T-cell (primary cell): ENCODE results near the gene HRH1. TPM values are rescaled to one million over a fixed set of nuclear protein-coding genes. Genes with fewer than 3 reads are reported as not detected.

Experiments
- ATAC-seq, 4 experiments: fragments of 200-7000 bp in 3 of 4; fragments of 150-1000 bp in 1 of 4; cut with Tn5 transposase; replicated peaks in 1 of 4; 1 replicate in 3 of 4; 2 replicates in 1 of 4; pipeline ENCODE4 v1.10.0; 2021; ENCODE audit warnings: moderate library complexity in 3 of 4, mild to moderate bottlenecking in 2 of 4, moderate number of reproducible peaks in 1 of 4
- CTCF ChIA-PET, 2 donors: fragments of 300-600 bp; sonication (Branson Sonifier 250); formaldehyde crosslinking; loops; one replicate each; lab custom pipeline; 2022; ENCODE audit warnings: antibody characterized with exemption in 2 of 2; lab: Charles Lee
- POLR2A ChIA-PET, 2 donors: fragments of 300-600 bp; sonication (Branson Sonifier 250); formaldehyde crosslinking; loops; one replicate each; lab custom pipeline; 2022; ENCODE audit warnings: antibody characterized with exemption in 2 of 2; lab: Charles Lee
- DNase-seq, 35 experiments: peaks; one replicate each; pipeline versions ENCODE4 v3.0.0 to v3.0.0-alpha.2; 2013 to 2023
- H3K27ac ChIP-seq: one replicate; pipeline ENCODE4 v1.5.1; 2013; ENCODE audit warnings: low read length
- H3K27me3 ChIP-seq, 2 experiments: replicated peaks in 1 of 2; 1 replicate in 1 of 2; 2 replicates in 1 of 2; pipeline versions ENCODE4 v1.6.1 to v1.7.0; 2013; ENCODE audit warnings: low read length in 1 of 2, mixed read lengths in 1 of 2; ENCODE audit not compliant: control insufficient read depth in 2 of 2, insufficient read depth in 2 of 2; ENCODE audit errors: extremely low read depth in 1 of 2
- H3K36me3 ChIP-seq, 2 donors: 1 replicate in 1 of 2; 2 replicates in 1 of 2; pipeline versions ENCODE4 v1.6.1 to v1.7.0; 2013; ENCODE audit warnings: low read length in 1 of 2; ENCODE audit not compliant: control insufficient read depth in 2 of 2, insufficient read depth in 1 of 2; ENCODE audit errors: extremely low read depth in 1 of 2
- H3K4me1 ChIP-seq, 2 experiments: 1 replicate in 1 of 2; 2 replicates in 1 of 2; pipeline versions ENCODE4 v1.6.1 to v1.7.0; 2013; ENCODE audit warnings: low read length in 2 of 2, mixed read lengths in 1 of 2; ENCODE audit not compliant: insufficient read depth in 2 of 2, control insufficient read depth in 1 of 2; ENCODE audit errors: extremely low read depth in 1 of 2
- H3K4me3 ChIP-seq, 2 donors: 1 replicate in 1 of 2; 2 replicates in 1 of 2; pipeline versions ENCODE4 v1.5.1 to v1.7.0; 2013; ENCODE audit warnings: mild to moderate bottlenecking in 2 of 2, low read length in 1 of 2, moderate library complexity in 1 of 2; ENCODE audit not compliant: control insufficient read depth in 1 of 2; ENCODE audit errors: extremely low read depth in 1 of 2
- H3K9me3 ChIP-seq: 2 replicates; pipeline ENCODE4 v1.7.0; 2013
- H3K27ac Mint-ChIP-seq, 2 donors: one replicate each; pipeline ENCODE4 v1.8.0; 2020 to 2021; ENCODE audit warnings: mild to moderate bottlenecking in 2 of 2, mixed read lengths in 2 of 2
- H3K27me3 Mint-ChIP-seq, 2 donors: one replicate each; pipeline ENCODE4 v1.8.0; 2021 to 2022; ENCODE audit warnings: mixed read lengths in 2 of 2
- H3K36me3 Mint-ChIP-seq: one replicate; pipeline ENCODE4 v1.8.0; 2021; ENCODE audit warnings: mixed read lengths
- H3K4me1 Mint-ChIP-seq, 3 donors: one replicate each; pipeline ENCODE4 v1.8.0; 2020 to 2022; ENCODE audit warnings: mixed read lengths in 3 of 3, mild to moderate bottlenecking in 1 of 3
- H3K4me3 Mint-ChIP-seq, 3 donors: one replicate each; pipeline ENCODE4 v1.8.0; 2020 to 2022; ENCODE audit warnings: mild to moderate bottlenecking in 3 of 3, mixed read lengths in 3 of 3, moderate library complexity in 3 of 3
- H3K9me3 Mint-ChIP-seq, 3 donors: one replicate each; pipeline ENCODE4 v1.8.0; 2020 to 2022; ENCODE audit warnings: mixed read lengths in 3 of 3
- WGBS: methylation state at CpG from one replicate; pipeline ENCODE4 v1.1.5; 2013; ENCODE audit warnings: missing lambda C conversion rate; ENCODE audit not compliant: insufficient coverage; 5-methylcytosine and 5-hydroxymethylcytosine counted together
- total RNA-seq, 35 experiments: library from RNA in 6 of 35; stranded (reverse) in 6 of 35; fragments of 120-200 nt in 1 of 35; gene quantifications; one replicate each; pipeline versions ENCODE4 v1.2.1 to v1.2.4 and lab custom pipeline; 2013 to 2026

Gene HRH1
- total RNA-seq, 5 donors from 2014 or later (not counting 1 experiment from before 2014, with no cell fraction given) = 0.19 to 2.0 (median 0.46) TPM; not detected in 2

DNA sequence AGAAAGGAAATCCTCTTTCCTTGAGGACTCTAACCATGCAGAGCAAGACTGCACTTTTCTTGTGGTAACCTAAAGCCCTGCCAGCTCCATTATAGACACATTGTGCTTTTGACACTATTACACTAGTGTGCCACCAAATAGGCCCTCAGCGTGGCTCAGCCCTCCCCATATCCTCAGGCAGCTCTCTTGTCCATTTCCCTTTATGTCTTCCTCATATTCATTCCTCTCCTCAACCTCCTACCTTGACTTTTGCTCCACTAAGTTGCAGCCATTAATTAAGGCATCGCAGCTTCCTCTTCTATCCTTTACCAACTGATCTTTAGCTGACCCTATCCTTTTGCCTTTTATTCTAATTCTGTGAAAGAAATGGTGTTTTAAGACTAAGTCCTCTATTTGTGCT is 121.6 kb downstream of the HRH1 start:
- Mint-ChIP-seq H3K4me3 (no peak overlapping the region), H3K4me1 (peaks cover 57 to 64% (median 58%) of the 10 kb centered on the region in 3 donors), H3K27me3 (no peaks in the 10 kb centered on the region), H3K36me3 (peaks cover 45% of the 10 kb centered on the region), H3K27ac (no peak overlapping the region), H3K9me3 (peaks cover 0 to 9% (median 0%) of the 10 kb centered on the region in 3 donors)
- ChIA-PET CTCF (no interaction called here), POLR2A (interaction anchor here in 1 of 2 donors (0.6 kb wide), 1 partner anchor 50 kb away, joined by 3 read pairs; no protein-coding TSS in a partner anchor)
- ATAC-seq = no peak
- Histone ChIP-seq H3K27ac (no peak overlapping the region), H3K36me3 (peaks cover 0 to 8% of the 10 kb centered on the region in 2 donors), H3K4me3 (no peak overlapping the region), H3K9me3 (no peaks in the 10 kb centered on the region), H3K4me1 (peaks cover 10 to 19% of the 10 kb centered on the region in 2 experiments), H3K27me3 (no peaks in the 10 kb centered on the region)
- DNase-seq = no peak
- 76% methylated on average over 1 of the region's 2 CpGs for WGBS

DNA sequence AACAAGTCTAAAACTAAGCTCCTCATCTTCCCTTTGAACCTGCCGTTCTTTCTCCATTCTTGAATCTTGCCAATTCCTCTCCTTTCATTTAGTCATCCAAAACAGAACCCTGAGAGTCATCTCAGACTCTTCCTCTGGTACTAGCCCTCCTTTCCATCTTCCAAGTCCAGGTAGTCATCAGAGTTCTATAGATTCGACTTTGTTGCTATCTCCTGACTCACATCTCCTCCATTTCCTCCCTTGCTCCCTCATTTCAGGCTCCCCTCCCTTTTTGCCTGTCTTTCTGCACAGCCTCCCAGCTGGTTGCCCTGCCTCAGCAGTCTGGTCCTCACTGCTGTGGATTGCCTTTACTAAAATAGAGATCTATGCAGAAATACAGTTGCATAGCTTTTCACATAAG is 122.6 kb downstream of the HRH1 start:
- CTCF ChIA-PET = interaction anchor here in 1 of 2 donors (1.2 kb wide), 1 partner anchor 12 kb away, joined by 5 read pairs; no protein-coding TSS in a partner anchor
- ATAC-seq (no peak), DNase-seq (no peak)
- Mint-ChIP-seq H3K27ac (no peak overlapping the region), H3K27me3 (no peaks in the 10 kb centered on the region), H3K4me3 (no peak overlapping the region), H3K36me3 (peaks cover 48% of the 10 kb centered on the region), H3K4me1 (peaks cover 53 to 60% (median 54%) of the 10 kb centered on the region in 3 donors), H3K9me3 (peaks cover 0 to 9% (median 0%) of the 10 kb centered on the region in 3 donors)
- no peaks in the 10 kb centered on the region for H3K27me3 ChIP-seq
- peaks cover 0 to 10% of the 10 kb centered on the region in 2 donors for H3K36me3 ChIP-seq
- no peak overlapping the region for H3K4me3 ChIP-seq
- 94% methylated on average over 2 of the region's 2 CpGs for WGBS
- peaks cover 7 to 15% of the 10 kb centered on the region in 2 experiments for H3K4me1 ChIP-seq
- POLR2A ChIA-PET = no interaction called here
- H3K9me3 ChIP-seq = no peaks in the 10 kb centered on the region
- H3K27ac ChIP-seq = no peak overlapping the region

GRCh38 chr3:11282250-11283138 is 128.2 kb downstream of the HRH1 start:
- 87% methylated on average over 2 of the region's 5 CpGs for WGBS
- Histone ChIP-seq H3K9me3 (no peaks in the 10 kb centered on the region), H3K27ac (no peak overlapping the region), H3K4me3 (no peak overlapping the region), H3K27me3 (no peaks in the 10 kb centered on the region), H3K4me1 (peaks cover under 1 to 3% of the 10 kb centered on the region in 2 experiments), H3K36me3 (peaks cover 7 to 16% of the 10 kb centered on the region in 2 donors)
- DNase-seq (no peak), ATAC-seq (no peak)
- Mint-ChIP-seq H3K36me3 (peaks cover 50% of the 10 kb centered on the region), H3K27me3 (no peaks in the 10 kb centered on the region), H3K27ac (no peak overlapping the region), H3K4me1 (peaks cover 14 to 21% (median 19%) of the 10 kb centered on the region in 3 donors), H3K9me3 (no peaks in the 10 kb centered on the region), H3K4me3 (no peak overlapping the region)
- ChIA-PET CTCF (no interaction called here), POLR2A (interaction anchor here in 1 of 2 donors (0.7 kb wide), 1 partner anchor 45 kb away, joined by 6 read pairs; no protein-coding TSS in a partner anchor)

DNA sequence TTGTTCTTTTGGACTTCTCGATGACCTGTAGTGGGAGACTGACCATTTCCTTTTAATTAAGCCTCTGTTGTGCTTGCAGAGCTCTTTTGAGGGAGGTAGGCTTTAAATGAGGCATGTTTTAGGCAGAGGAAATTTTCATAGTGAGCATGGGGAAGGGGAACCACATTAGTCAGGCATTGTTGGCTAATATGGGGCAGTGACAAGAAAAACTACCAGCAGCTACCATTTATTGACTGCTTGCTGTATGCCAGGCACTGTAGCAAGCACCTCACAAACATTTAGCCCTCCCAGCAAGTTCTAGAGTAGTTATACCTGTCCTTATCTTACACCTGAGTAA is 128.8 kb downstream of the HRH1 start:
- Mint-ChIP-seq H3K27me3 (no peaks in the 10 kb centered on the region), H3K27ac (no peak overlapping the region), H3K9me3 (no peaks in the 10 kb centered on the region), H3K4me1 (peaks cover 16 to 25% (median 23%) of the 10 kb centered on the region in 3 donors), H3K4me3 (no peak overlapping the region), H3K36me3 (peaks cover 47% of the 10 kb centered on the region)
- POLR2A ChIA-PET = no interaction called here
- Histone ChIP-seq H3K9me3 (no peaks in the 10 kb centered on the region), H3K27me3 (no peaks in the 10 kb centered on the region), H3K4me1 (peaks cover 3 to 8% of the 10 kb centered on the region in 2 experiments), H3K4me3 (no peak overlapping the region), H3K36me3 (peaks cover 7 to 16% of the 10 kb centered on the region in 2 donors), H3K27ac (no peak overlapping the region)
- no peak for DNase-seq
- no peak for ATAC-seq
- CTCF ChIA-PET = no interaction called here
- WGBS = 100% methylated on average over 1 of the region's 1 CpG

DNA sequence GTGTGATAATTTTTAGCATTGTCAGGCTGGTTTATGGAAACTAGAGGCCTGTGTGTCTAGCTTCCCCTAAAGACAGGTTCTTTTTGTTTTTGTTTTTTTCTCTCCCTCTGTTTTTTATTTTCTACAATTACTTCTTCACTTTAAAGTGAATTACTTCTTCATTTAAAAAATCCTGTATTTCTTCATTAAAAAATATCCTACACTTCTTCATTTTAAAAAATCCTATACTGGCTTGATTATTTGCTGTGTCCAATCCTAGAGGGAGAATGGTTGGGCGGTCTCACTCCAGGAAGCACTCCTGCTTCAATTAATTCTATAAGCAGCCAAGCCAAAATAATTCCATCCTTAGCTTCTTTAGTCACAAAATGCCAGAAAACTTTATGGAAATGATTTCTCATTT is 129.7 kb downstream of the HRH1 start:
- Mint-ChIP-seq H3K27ac (no peak overlapping the region), H3K4me1 (peaks cover 19 to 27% (median 25%) of the 10 kb centered on the region in 3 donors)
- peaks cover 11 to 14% of the 10 kb centered on the region in 2 experiments for H3K4me1 ChIP-seq

GRCh38 chr3:11285471-11285870 is 131.2 kb downstream of the HRH1 start:
- H3K36me3 Mint-ChIP-seq = peaks cover 35% of the 10 kb centered on the region
- Histone ChIP-seq H3K9me3 (no peaks in the 10 kb centered on the region), H3K4me3 (no peak overlapping the region), H3K27me3 (no peaks in the 10 kb centered on the region), H3K36me3 (peaks cover 7 to 16% of the 10 kb centered on the region in 2 donors), H3K4me1 (peaks cover 15 to 27% of the 10 kb centered on the region in 2 experiments), H3K27ac (no peak overlapping the region)
- ATAC-seq = no peak
- H3K27me3 Mint-ChIP-seq = no peaks in the 10 kb centered on the region
- H3K4me1 Mint-ChIP-seq = peaks cover 34 to 38% (median 37%) of the 10 kb centered on the region in 3 donors
- H3K9me3 Mint-ChIP-seq = no peaks in the 10 kb centered on the region
- CTCF ChIA-PET = interaction anchor here in 1 of 2 donors (1.1 kb wide), 1 partner anchor 13 kb away, joined by 7 read pairs; the partner anchor contains the start of gene ATG7
- no peak for DNase-seq
- no CpG with 5 or more reads among the region's 2 CpGs for WGBS
- H3K4me3 Mint-ChIP-seq = no peak overlapping the region
- H3K27ac Mint-ChIP-seq = no peak overlapping the region
- POLR2A ChIA-PET = interaction anchor here (0.8 to 1.2 kb wide), 2 partner anchors 12 to 14 kb away, joined by 3 to 7 read pairs; partner anchors contain the start of gene ATG7 (in 1 of the 2)

More for the DNA sequence above, 129.7 kb downstream of the HRH1 start:
- Histone ChIP-seq H3K4me3 (no peak overlapping the region), H3K36me3 (peaks cover 7 to 16% of the 10 kb centered on the region in 2 donors), H3K9me3 (no peaks in the 10 kb centered on the region), H3K27me3 (no peaks in the 10 kb centered on the region), H3K27ac (no peak overlapping the region)
- DNase-seq (no peak), ATAC-seq (no peak)
- POLR2A ChIA-PET = no interaction called here
- no CpG with 5 or more reads among the region's 1 CpG for WGBS
- Mint-ChIP-seq H3K36me3 (peaks cover 41% of the 10 kb centered on the region), H3K4me3 (no peak overlapping the region), H3K9me3 (no peaks in the 10 kb centered on the region), H3K27me3 (no peaks in the 10 kb centered on the region)
- CTCF ChIA-PET = interaction anchor here in 1 of 2 donors (0.8 kb wide), 1 partner anchor 11 kb away, joined by 4 read pairs; the partner anchor contains the start of gene ATG7
